ENCODE measurements around the gene POLE.

The POLE gene

DNA sequence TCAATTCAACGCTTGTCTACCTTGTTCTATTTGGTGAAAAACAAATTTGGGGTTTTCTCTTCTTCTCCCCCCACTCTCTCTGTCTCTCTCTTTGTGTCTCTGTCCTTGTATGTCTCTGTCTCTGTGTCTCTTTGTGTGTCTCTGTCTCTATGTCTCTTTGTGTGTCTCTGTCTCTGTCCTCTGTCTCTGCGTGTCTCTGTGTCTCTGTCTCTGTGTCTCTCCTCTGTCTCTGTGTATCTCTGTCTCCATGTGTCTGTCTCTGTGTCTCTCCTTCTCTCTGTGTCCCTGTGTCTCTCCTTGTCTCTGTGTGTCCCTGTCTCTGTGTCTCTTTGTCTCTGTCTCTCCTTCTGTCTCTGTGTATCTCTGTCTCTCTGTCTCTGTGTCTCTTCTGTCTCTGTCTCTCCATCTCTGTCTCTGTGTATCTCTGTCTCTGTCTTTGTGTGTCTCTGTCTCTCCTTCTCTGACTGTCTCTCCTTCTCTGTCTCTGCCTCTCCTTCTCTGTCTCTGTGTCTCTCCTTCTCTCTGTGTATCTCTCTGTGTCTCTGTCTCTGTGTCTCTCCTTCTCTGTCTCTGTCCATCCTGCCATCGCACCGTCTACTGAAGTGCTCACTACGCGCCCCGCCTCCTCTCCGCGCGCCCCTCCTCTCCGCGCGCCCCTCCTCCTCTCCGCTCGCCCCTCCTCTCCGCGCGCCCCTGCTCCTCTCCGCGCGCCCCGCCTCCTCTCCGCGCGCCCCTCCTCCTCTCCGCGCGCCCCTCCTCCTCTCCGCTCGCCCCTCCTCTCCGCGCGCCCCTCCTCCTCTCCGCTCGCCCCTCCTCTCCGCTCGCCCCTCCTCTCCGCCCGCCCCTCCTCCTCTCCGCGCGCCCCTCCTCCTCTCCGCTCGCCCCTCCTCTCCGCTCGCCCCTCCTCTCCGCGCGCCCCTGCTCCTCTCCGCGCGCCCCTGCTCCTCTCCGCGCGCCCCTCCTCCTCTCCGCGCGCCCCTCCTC is 89.5 kb downstream of the POLE start:
- DNase-seq (ENCODE audit: low spot score) = peak; percentile 59

- no peak for DNase-seq (ENCODE audit: low spot score)
Measured at GRCh38 chr12:132596016-132596415, 91.1 kb downstream of the POLE start.

GRCh38 chr12:132595183-132595582 is 92.0 kb downstream of the POLE start:
- no peak for DNase-seq (ENCODE audit: low spot score)

DNA sequence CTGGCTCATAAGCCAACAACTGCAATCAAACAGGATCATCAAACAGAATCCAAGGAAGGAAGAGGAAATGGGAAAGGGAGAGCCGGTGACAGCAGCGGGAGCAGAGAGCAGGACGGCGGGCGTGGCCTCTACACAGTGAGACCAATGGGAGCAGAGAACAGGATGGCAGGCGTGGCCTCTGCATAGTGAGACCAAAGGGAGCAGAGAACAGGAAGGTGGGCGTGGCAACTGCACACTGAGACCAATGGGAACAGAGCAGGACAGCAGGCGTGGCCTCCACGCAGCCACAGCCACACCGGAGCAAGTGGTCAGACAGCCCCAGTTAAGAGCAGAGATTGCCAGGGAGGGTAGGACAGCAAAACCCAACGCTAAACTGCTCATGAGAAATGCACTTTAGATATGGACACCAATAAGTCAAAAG is 93.2 kb downstream of the POLE start:
- peak; percentile 98 for DNase-seq (ENCODE audit: low spot score)

DNA sequence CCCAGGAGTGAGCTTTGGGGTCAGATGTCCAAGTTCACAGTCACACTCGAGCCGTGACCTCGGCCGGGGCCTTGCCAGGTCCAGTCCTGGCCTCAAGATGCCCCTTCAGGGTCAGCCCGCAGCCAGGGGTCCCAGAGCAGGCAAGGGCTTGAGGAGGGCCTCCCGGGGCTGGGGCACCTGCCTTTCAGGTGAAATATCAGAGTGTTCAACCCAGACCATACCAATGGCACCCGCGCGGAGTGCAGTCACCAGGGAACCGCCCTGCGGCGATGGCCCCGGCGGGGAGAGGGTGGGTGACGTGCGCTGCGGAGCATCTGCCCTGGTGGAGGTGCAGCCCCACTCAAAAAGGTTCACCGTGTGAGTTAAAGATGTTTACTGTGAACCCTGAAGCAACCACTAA is 93.6 kb downstream of the POLE start:
- no peak for DNase-seq (ENCODE audit: low spot score)

GRCh38 chr12:132593071-132593470 is 94.1 kb downstream of the POLE start:
- no peak for DNase-seq (ENCODE audit: low spot score)

DNA sequence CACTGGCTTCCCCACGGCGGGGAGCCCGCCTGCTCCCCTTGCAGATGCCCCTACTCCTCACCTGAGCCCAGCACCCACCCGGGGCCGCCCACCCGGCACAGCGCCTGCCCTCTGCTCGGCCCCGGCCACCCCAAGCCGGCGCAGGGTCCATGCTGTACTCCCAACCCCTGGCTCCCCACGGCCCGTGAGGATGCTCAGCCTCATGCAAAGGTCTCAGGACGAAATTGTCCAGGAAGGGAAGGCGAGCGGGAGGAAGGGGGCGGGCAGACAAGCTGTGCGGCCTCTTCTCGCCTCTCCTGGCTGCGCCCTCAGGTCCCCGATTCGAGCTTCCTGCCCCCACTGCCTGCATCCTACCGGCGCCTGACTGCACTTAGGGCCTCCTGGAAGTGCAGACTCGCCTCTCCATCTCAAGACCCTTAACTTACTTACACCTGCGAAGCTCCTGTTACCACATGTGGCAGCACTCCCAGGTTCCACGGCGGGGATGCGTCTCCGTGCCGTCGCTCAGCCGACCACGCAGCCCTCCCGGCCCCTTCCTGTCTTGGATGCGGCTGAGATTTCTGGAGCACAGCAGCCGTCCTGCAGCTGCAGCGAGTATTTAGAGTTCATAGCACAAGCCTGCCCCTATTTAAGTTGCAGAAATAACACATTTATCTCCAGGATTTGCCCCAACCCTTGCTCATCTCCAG is 94.7 kb downstream of the POLE start:
- no peak for DNase-seq (ENCODE audit: low spot score)

DNA sequence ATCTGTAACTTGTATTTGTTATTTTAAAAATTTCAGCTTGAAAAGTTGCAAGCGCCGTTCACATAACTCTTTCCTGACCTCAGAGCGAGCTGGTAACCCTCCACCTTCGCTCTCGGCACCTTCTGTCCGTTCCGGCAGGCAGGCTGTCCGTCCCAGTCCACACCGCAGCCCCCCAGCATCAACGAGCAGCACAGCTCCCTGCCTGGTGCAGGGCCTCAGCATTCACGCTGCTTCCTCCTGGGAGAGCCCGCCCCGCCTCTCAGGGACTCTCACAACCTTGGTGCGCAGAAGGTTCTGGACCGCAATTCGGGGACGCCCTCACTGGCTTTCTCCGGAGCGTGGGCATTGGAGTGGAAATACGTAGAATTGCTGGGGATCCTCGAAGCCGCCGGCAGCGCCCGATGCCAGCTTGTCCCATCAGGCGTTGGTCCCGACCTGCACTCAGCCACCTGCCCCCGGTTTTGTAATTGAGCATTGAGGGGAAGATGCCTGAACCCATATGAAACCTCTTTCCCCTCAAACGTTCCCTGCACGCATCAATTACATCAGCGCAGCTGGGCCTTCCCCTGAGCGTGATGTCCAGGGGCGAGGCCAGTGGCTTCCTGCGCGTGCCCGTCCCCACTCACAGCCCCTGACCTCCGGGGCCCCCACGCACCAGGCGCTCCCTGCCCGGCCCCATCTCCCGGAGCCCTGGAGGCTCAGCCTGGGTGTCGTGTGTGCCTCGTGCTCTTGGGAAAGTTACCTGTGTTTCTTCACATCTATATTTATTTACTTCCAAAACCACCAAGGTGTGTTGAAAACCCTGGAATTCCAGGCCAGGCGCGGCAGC is 95.8 kb downstream of the POLE start:
- no peak for DNase-seq (ENCODE audit: low spot score)

GRCh38 chr12:132588821-132589669 is 98.1 kb downstream of the POLE start:
- no peak for DNase-seq (ENCODE audit: low spot score)

DNA sequence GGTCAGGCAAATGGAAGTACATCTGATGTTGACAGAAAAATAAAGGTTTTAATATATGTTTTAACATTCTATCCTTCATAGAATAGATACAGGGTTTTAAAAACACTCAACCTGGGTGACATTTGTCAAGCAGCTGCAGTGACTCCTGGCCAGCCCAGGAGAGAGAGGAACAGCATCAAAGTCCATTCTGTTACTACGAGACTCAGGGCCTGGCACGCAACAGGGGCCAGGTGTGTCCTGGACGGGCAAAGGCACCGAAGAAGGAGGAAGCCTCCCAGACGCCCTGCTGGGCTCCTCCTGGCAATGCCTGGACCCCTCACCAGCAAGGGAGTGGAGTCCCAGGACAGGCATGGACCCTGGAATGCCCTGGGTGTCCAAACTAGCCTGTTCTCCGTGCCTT is 98.8 kb downstream of the POLE start:
- no peak for DNase-seq (ENCODE audit: low spot score)

- no peak for DNase-seq (ENCODE audit: low spot score)
Measured at GRCh38 chr12:132587781-132588180, 99.4 kb downstream of the POLE start.

GRCh38 chr12:132586929-132587328 is 100.2 kb downstream of the POLE start:
- no peak for DNase-seq (ENCODE audit: low spot score)

GRCh38 chr12:132585177-132585576 is 102.0 kb downstream of the POLE start:
- no peak for DNase-seq (ENCODE audit: low spot score)

GRCh38 chr12:132584429-132584828 is 102.7 kb downstream of the POLE start:
- no peak for DNase-seq (ENCODE audit: low spot score)

- DNase-seq (ENCODE audit: low spot score) = no peak
Measured at GRCh38 chr12:132583736-132584135, 103.4 kb downstream of the POLE start.

DNA sequence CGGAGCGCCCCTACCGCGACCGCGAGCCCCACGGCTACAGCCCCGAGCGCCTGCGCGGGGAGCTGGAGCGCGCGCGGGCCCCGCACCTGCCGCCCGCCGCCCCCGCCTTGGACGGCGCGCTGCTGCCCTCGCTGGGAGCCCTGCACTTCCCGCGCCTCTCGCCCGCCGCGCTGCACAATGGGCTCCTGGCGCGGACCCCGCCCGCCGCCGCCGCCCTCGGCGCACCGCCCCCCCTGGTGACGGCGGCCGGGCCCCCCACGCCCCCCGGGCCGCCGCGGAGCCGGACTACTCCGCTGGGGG is 103.8 kb downstream of the POLE start:
- no peak for DNase-seq (ENCODE audit: low spot score)

GRCh38 chr12:132582582-132583410 is 104.3 kb downstream of the POLE start:
- no peak for DNase-seq (ENCODE audit: low spot score)

GRCh38 chr12:132582058-132582420 is 105.1 kb downstream of the POLE start:
- DNase-seq (ENCODE audit: low spot score) = no peak

DNA sequence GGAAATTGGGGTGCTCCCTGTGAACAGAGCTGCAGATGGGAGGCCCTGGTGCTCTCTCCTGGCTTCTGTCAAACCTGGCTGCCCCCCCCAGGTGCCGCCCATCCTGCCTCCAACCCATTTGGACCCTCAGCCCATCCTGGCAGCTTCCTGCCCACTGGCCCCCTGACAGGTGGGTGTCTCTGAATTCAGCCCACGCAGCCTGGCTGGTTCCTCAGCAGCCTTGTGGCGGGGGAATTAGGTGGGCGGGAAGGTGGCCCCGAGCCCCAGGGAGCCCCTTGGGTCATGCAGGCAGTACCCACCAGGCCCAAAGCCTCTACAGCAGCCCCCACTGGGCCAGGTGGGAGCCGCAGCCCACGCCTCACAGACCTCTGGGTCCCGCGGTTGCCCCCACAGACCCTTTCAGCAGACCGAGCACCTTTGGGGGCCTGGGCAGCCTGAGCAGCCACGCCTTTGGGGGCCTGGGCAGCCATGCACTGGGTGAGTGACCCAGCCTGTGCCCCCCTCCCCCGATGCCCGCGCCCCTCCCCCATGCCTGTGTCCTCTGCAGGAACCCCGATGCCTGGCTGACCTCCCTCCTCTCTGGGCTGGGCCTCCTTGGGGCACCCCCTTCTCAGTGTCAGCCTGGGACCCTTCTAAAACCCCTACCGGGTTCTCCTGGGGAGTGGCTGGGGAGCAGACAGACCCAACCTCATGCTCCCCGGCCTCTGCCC is 105.6 kb downstream of the POLE start:
- no peak for DNase-seq (ENCODE audit: low spot score)

- no peak for DNase-seq (ENCODE audit: low spot score)
Measured at GRCh38 chr12:132580701-132581292, 106.3 kb downstream of the POLE start.
